A673 (cell line): ENCODE results near the gene NR5A1. TPM values are rescaled to one million over a fixed set of nuclear protein-coding genes. Genes with fewer than 3 reads are reported as not detected.
A peak's percentile ranks its signal among the peaks of the same experiment; 100 is the strongest.

ENCODE experiments used
- BruUV-seq: library from RNA; stranded (reverse); fragments of 400-500 nt; replicated peaks from 2 replicates; lab custom pipeline; 2021; lab: Mats Ljungman, UMichigan
- CTCF ChIA-PET: fragments of 300-600 bp; sonication (Branson Sonifier 250); formaldehyde crosslinking; loops from one replicate; lab custom pipeline; 2022; ENCODE audit warnings: antibody characterized with exemption; lab: Charles Lee
- POLR2A ChIA-PET: fragments of 300-600 bp; sonication (Branson Sonifier 250); formaldehyde crosslinking; loops from one replicate; lab custom pipeline; 2022; ENCODE audit warnings: antibody characterized with exemption; ENCODE audit not compliant: low non-redundant PET; lab: Charles Lee
- DNase-seq: peaks from one replicate; pipeline ENCODE4 v3.0.0-alpha.2; 2015; ENCODE audit warnings: low spot score
- H3K27ac ChIP-seq: fragments of 200-600 bp; sonication (generic); 2 replicates; pipeline ENCODE4 v1.5.1; 2016; ENCODE audit warnings: mixed run types, low read depth, mild to moderate bottlenecking, mixed read lengths, antibody characterized with exemption, low read length; ENCODE audit not compliant: poor library complexity, severe bottlenecking
- H3K27me3 ChIP-seq: fragments of 200-600 bp; sonication (generic); replicated peaks from 2 replicates; pipeline ENCODE4 v1.6.1; 2017; ENCODE audit warnings: mixed run types, low read depth, mild to moderate bottlenecking, mixed read lengths, antibody characterized with exemption, low read length; ENCODE audit not compliant: insufficient read depth, poor library complexity
- H3K36me3 ChIP-seq: fragments of 200-600 bp; sonication (generic); 2 replicates; pipeline ENCODE4 v1.6.1; 2016; ENCODE audit warnings: mixed run types, mild to moderate bottlenecking, mixed read lengths, antibody characterized with exemption, low read length; ENCODE audit not compliant: insufficient read depth, poor library complexity, severe bottlenecking
- H3K4me1 ChIP-seq: fragments of 200-600 bp; sonication (generic); 2 replicates; pipeline ENCODE4 v1.6.1; 2017; ENCODE audit warnings: mixed run types, mild to moderate bottlenecking, mixed read lengths, antibody characterized with exemption, low read length; ENCODE audit not compliant: insufficient read depth, poor library complexity, severe bottlenecking
- H3K4me3 ChIP-seq: fragments of 200-600 bp; sonication (generic); 2 replicates; pipeline ENCODE4 v1.5.1; 2016; ENCODE audit warnings: low read depth, mixed run types, mild to moderate bottlenecking, mixed read lengths, low read length; ENCODE audit not compliant: poor library complexity, severe bottlenecking
- H3K9me3 ChIP-seq: fragments of 200-600 bp; sonication (generic); 2 replicates; pipeline ENCODE4 v1.6.1; 2016; ENCODE audit warnings: mixed run types, low read depth, mild to moderate bottlenecking, mixed read lengths, antibody characterized with exemption, low read length; ENCODE audit not compliant: poor library complexity, severe bottlenecking
- EZH2 ChIP-seq: fragments of 200-600 bp; sonication (generic); IDR thresholded peaks from 2 replicates; pipeline ENCODE4 v1.6.1; 2017; ENCODE audit warnings: borderline replicate concordance, low read depth, mild to moderate bottlenecking, mixed read lengths, antibody characterized with exemption, low read length; ENCODE audit not compliant: poor library complexity, severe bottlenecking
- intact Hi-C: fragments of 100-400 bp; cut with micrococcal nuclease; formaldehyde crosslinking; loops from one replicate; pipeline ENCODE4 v1.10.0; 2022; ENCODE audit not compliant: unreplicated experiment
- total RNA-seq: library from RNA; stranded (reverse); gene quantifications from 2 replicates; pipeline ENCODE4 v1.2.3, GENCODE V29; 2021
- TF ChIP-seq, protein P1 (sequence below): fragments of 300-800, 200-600 bp; sonication (generic); conservative IDR thresholded peaks from 2 replicates; pipeline ENCODE4 v1.5.1; 2017; ENCODE audit warnings: low read depth, mild to moderate bottlenecking, antibody characterized with exemption, low read length, moderate library complexity, mixed read lengths

The NR5A1 gene
- total RNA-seq, 1 experiment from 2014 or later, result not detected

DNA sequence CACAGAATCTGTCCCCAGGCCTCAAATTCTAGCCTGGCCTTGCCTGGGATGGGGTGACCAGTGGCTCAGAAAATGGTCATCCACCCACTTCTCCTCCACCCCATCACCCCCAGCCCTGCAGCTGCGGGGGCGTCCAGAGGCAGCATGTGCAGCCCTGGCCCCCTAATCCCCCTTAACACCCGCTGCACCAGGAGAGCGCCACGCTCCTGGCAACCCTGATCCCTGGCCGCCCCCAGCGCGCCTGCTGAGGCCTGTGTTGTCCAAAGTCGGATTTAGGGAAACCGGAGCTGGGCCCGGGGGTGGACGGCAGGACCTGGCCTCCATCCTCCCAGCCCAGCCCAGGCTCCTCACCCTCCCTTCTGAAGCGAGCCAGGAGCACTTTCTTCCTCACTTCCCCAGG, 22.0 kb downstream of the NR5A1 start:
- Histone ChIP-seq H3K27ac (no peak overlapping the region), H3K4me3 (no peak overlapping the region), H3K27me3 (peaks cover 10% of the 10 kb centered on the region), H3K9me3 (no peaks in the 10 kb centered on the region), H3K36me3 (no peaks in the 10 kb centered on the region), H3K4me1 (no peaks in the 10 kb centered on the region)
- intact Hi-C loops, result no loop called here
- TF ChIP-seq EZH2, result no peak
- TF ChIP-seq, protein P1, sequence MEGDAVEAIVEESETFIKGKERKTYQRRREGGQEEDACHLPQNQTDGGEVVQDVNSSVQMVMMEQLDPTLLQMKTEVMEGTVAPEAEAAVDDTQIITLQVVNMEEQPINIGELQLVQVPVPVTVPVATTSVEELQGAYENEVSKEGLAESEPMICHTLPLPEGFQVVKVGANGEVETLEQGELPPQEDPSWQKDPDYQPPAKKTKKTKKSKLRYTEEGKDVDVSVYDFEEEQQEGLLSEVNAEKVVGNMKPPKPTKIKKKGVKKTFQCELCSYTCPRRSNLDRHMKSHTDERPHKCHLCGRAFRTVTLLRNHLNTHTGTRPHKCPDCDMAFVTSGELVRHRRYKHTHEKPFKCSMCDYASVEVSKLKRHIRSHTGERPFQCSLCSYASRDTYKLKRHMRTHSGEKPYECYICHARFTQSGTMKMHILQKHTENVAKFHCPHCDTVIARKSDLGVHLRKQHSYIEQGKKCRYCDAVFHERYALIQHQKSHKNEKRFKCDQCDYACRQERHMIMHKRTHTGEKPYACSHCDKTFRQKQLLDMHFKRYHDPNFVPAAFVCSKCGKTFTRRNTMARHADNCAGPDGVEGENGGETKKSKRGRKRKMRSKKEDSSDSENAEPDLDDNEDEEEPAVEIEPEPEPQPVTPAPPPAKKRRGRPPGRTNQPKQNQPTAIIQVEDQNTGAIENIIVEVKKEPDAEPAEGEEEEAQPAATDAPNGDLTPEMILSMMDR, result no peak
- no TSS peak for BruUV-seq
- CTCF ChIA-PET, result no interaction called here
- no peak for DNase-seq
- POLR2A ChIA-PET, result no interaction called here

DNA sequence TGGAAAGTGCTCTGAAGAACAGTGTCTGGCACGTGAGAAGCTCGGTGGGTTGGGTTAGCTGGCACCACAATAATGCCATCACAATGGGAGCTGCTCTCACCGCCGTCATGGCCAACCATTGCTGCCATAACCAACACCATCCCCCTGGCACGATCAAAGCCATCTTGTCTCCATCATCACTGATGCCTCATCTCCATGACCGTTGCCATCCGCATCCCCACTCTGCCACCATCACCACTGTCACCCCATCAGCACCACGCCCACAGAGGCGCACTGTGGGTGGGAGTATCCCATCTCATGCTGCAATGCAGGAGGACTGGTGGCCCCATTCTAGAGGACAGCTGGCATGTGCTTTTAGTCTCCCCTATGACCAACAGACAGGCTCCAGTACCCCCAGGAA, 23.7 kb downstream of the NR5A1 start:
- intact Hi-C loops, result no loop called here
- Histone ChIP-seq H3K27me3 (peaks cover 10% of the 10 kb centered on the region), H3K4me3 (no peak overlapping the region), H3K27ac (no peak overlapping the region), H3K9me3 (no peaks in the 10 kb centered on the region), H3K4me1 (no peaks in the 10 kb centered on the region), H3K36me3 (no peaks in the 10 kb centered on the region)
- DNase-seq, result no peak
- no peak for TF ChIP-seq EZH2
- TF ChIP-seq, protein P1, result no peak
- BruUV-seq, result no TSS peak
- ChIA-PET POLR2A (no interaction called here), CTCF (interaction anchor here (0.6 kb wide), 1 partner anchor 54 kb away, joined by 3 read pairs; no protein-coding TSS in a partner anchor)

DNA sequence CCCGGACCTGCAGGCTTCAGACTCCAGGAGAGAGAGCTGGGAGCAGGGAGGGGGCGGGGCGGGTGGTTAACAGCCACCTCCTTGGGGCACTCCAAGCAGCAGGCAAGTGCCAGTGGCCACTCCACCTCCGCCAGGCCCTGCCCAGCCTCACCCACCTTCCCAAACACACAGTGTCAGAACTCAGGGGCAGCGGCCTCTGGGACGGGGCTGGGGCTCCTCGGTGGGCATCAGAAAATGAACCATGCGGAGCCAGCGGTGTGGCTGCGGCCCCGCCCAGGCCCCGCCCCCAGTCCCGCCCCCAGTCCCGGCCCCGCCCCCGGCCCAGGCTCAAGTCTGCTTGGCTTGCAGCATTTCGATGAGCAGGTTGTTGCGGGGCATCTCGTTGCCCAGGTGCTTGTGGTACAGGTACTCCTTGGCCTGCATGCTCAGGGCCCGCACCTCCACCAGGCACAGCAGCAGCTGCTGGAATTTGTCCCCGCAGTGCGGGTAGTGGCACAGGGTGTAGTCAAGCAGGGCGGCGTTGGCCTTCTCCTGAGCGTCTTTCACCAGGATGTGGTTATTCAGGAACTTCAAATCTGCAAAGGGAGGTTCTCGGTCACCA, 24.7 kb downstream of the NR5A1 start:
- intact Hi-C loops, result no loop called here
- no peaks in the 10 kb centered on the region for H3K9me3 ChIP-seq
- no peaks in the 10 kb centered on the region for H3K36me3 ChIP-seq
- no peak overlapping the region for H3K27ac ChIP-seq
- peaks cover under 1% of the 10 kb centered on the region for H3K4me1 ChIP-seq
- ChIA-PET CTCF (no interaction called here), POLR2A (no interaction called here)
- H3K4me3 ChIP-seq, result no peak overlapping the region
- peaks cover 10% of the 10 kb centered on the region for H3K27me3 ChIP-seq
- peak; percentile 19 for DNase-seq
- no TSS peak for BruUV-seq
- TF ChIP-seq, protein P1, result no peak
- TF ChIP-seq EZH2, result no peak
